Gastroesophageal sphincter (tissue), 4 donors: ENCODE results near the gene MAPK14. TPM values are rescaled to one million over a fixed set of nuclear protein-coding genes. Genes with fewer than 3 reads are reported as not detected.
"Not testable (repeated sequence)": the region's sequence is repeated elsewhere in the genome, so short reads cannot be mapped to it uniquely, and the experiment has no call there.

Experiments
- ATAC-seq: fragments of 150-250 bp; one replicate; pipeline ENCODE4 v1.9.1; 2016; ENCODE audit warnings: mild to moderate bottlenecking, moderate library complexity
- H3K27ac ChIP-seq, 4 donors: fragments of 200-600 bp; sonication (generic) in 3 of 4; 1 replicate in 3 of 4; 2 replicates in 1 of 4; pipeline ENCODE4 v1.5.1; 2016 to 2019
- H3K27me3 ChIP-seq: fragments of 200-600 bp; sonication (generic); one replicate; pipeline ENCODE4 v1.5.1; 2019
- H3K36me3 ChIP-seq, 2 donors: fragments of 200-600 bp; sonication (generic); one replicate each; pipeline ENCODE4 v1.5.1; 2019; ENCODE audit warnings: control low read depth in 1 of 2
- H3K4me1 ChIP-seq, 3 donors: fragments of 200-600 bp; sonication (generic); 1 replicate in 2 of 3; 2 replicates in 1 of 3; pipeline ENCODE4 v1.5.1; 2016 to 2019; ENCODE audit warnings: control low read depth in 2 of 3
- H3K4me3 ChIP-seq, 2 donors: fragments of 200-600 bp; sonication (generic); one replicate each; pipeline ENCODE4 v1.5.1; 2019; ENCODE audit warnings: mild to moderate bottlenecking in 1 of 2, moderate library complexity in 1 of 2
- H3K9me3 ChIP-seq, 3 donors: fragments of 200-600 bp; sonication (generic); one replicate each; pipeline ENCODE4 v1.5.1; 2017 to 2019; ENCODE audit warnings: control low read depth in 2 of 3
- EP300 ChIP-seq: sonication (generic); formaldehyde crosslinking; IDR thresholded peaks from one replicate; pipeline ENCODE4 v1.6.1; 2017; ENCODE audit warnings: antibody characterized with exemption, mild to moderate bottlenecking
- POLR2A ChIP-seq, 2 donors: fragments of 450-650 bp; IDR thresholded peaks; one replicate each; pipeline ENCODE4 v1.6.1; 2017; ENCODE audit warnings: antibody characterized with exemption in 2 of 2, mild to moderate bottlenecking in 2 of 2, moderate library complexity in 1 of 2
- POLR2AphosphoS5 ChIP-seq: sonication (generic); formaldehyde crosslinking; IDR thresholded peaks from one replicate; pipeline ENCODE4 v1.6.1; 2017; ENCODE audit warnings: antibody characterized with exemption
- WGBS, 2 donors: methylation state at CpG; one replicate each; pipeline ENCODE4 v1.1.5; 2018; ENCODE audit warnings: low coverage in 1 of 2; 5-methylcytosine and 5-hydroxymethylcytosine counted together
- total RNA-seq, 4 donors: library from RNA; depleted of rRNA; stranded (reverse); fragments of >200 nt; gene quantifications; one replicate each; pipeline ENCODE4 v1.1.0, GENCODE V29; 2016
- TF ChIP-seq, protein P1 (sequence below), 4 experiments: fragments of 200-600 bp in 2 of 4; fragments of 450-650 bp in 2 of 4; sonication (generic) in 1 of 4; IDR thresholded peaks; one replicate each; pipeline ENCODE4 v1.5.1; 2017 to 2019; ENCODE audit warnings: antibody characterized with exemption in 4 of 4, mild to moderate bottlenecking in 2 of 4, moderate library complexity in 2 of 4

The MAPK14 gene
- total RNA-seq, 4 donors from 2014 or later = 58.7 to 77.5 (median 69.9) TPM

DNA sequence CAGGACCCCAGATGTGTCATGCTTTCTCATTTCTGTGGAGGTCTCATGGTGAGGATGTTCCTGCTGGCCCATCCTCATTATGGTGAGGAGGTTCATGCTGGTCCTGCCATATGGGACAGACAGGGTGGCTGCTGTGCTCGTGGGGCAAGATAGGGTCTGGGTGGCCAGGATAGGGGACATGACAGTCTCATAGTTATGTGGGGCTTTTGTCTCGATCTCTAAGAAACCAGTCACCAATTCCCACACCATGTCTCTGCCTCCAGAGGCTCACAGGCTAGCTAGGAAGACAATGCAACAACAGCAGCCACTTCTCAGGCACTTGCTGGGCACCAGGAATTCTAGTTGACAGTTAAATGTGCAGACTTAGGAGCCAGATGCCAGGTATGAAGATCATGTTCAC lies 98.5 kb downstream of the MAPK14 start:
- no peak for TF ChIP-seq POLR2AphosphoS5
- no CpG with 5 or more reads among the region's 2 CpGs for WGBS, 2 donors
- no peak overlapping the region for H3K27ac ChIP-seq
- peaks cover 36% of the 10 kb centered on the region for H3K27me3 ChIP-seq
- H3K4me3 ChIP-seq = no peak overlapping the region
- H3K4me1 ChIP-seq = peaks cover 0 to 31% (median 11%) of the 10 kb centered on the region in 3 donors
- no peaks in the 10 kb centered on the region for H3K9me3 ChIP-seq
- H3K36me3 ChIP-seq = no peaks in the 10 kb centered on the region
- ATAC-seq = no peak

GRCh38 chr6:36126553-36127458 lies 99.2 kb downstream of the MAPK14 start:
- Histone ChIP-seq H3K4me3 (no peak overlapping the region), H3K4me1 (peaks cover 0 to 33% (median 13%) of the 10 kb centered on the region in 3 donors), H3K27me3 (peaks cover 39% of the 10 kb centered on the region), H3K36me3 (no peaks in the 10 kb centered on the region), H3K9me3 (no peaks in the 10 kb centered on the region), H3K27ac (no peak overlapping the region)
- WGBS, 2 donors = 71 to 80% methylated on average over 8 to 10 of the region's 10 CpGs
- ATAC-seq = no peak
- TF ChIP-seq, protein P1, sequence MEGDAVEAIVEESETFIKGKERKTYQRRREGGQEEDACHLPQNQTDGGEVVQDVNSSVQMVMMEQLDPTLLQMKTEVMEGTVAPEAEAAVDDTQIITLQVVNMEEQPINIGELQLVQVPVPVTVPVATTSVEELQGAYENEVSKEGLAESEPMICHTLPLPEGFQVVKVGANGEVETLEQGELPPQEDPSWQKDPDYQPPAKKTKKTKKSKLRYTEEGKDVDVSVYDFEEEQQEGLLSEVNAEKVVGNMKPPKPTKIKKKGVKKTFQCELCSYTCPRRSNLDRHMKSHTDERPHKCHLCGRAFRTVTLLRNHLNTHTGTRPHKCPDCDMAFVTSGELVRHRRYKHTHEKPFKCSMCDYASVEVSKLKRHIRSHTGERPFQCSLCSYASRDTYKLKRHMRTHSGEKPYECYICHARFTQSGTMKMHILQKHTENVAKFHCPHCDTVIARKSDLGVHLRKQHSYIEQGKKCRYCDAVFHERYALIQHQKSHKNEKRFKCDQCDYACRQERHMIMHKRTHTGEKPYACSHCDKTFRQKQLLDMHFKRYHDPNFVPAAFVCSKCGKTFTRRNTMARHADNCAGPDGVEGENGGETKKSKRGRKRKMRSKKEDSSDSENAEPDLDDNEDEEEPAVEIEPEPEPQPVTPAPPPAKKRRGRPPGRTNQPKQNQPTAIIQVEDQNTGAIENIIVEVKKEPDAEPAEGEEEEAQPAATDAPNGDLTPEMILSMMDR (IDR thresholded peaks at IDR 0.05) = no peak
- TF ChIP-seq POLR2AphosphoS5 = no peak
- no peak for TF ChIP-seq POLR2A (IDR thresholded peaks at IDR 0.05)
- no peak for TF ChIP-seq EP300

GRCh38 chr6:36127462-36128016 lies 99.9 kb downstream of the MAPK14 start:
- TF ChIP-seq, protein P1 (IDR thresholded peaks at IDR 0.05) = no peak
- no peak for TF ChIP-seq EP300
- WGBS, 2 donors = 78% methylated on average over 7 of the region's 8 CpGs; no CpG with 5 or more reads in 1 of the 2 donors
- peaks cover 40% of the 10 kb centered on the region for H3K27me3 ChIP-seq
- H3K4me1 ChIP-seq = peaks cover 0 to 40% (median 16%) of the 10 kb centered on the region in 3 donors
- no peaks in the 10 kb centered on the region for H3K36me3 ChIP-seq
- H3K27ac ChIP-seq = no peak overlapping the region
- peak; percentile 52 for ATAC-seq
- H3K4me3 ChIP-seq = no peak overlapping the region
- H3K9me3 ChIP-seq = no peaks in the 10 kb centered on the region

DNA sequence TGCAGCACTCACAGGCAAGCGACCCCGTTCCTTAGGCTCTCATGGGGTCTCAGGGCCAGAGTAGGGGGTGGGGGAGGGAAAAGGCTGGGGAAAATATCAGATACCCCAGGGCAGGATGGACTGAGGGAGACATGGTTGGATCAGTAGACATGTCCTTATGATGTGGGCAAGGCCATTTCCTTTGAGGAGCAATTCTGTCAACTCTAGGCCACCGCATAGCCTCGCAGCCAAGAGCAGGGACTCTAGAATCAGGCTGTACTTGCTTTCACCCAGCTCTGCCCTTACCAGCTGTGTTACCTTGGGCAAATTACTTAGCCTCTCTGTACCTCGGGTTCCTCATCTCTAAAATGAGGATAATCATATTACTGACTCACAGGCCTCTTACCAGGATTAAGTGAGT lies 100.5 kb downstream of the MAPK14 start:
- TF ChIP-seq EP300 (no peak), POLR2A (IDR thresholded peaks at IDR 0.05) (no peak), POLR2AphosphoS5 (no peak)
- TF ChIP-seq, protein P1 (IDR thresholded peaks at IDR 0.05) = no peak
- Histone ChIP-seq H3K4me3 (no peak overlapping the region), H3K4me1 (peaks cover 0 to 42% (median 16%) of the 10 kb centered on the region in 3 donors), H3K27ac (no peak overlapping the region), H3K27me3 (peaks cover 45% of the 10 kb centered on the region), H3K9me3 (no peaks in the 10 kb centered on the region), H3K36me3 (no peaks in the 10 kb centered on the region)
- no peak for ATAC-seq
- WGBS, 2 donors = 63 to 85% methylated on average over 2 to 3 of the region's 5 CpGs

GRCh38 chr6:36128793-36129192 lies 101.2 kb downstream of the MAPK14 start:
- H3K27me3 ChIP-seq = peaks cover 49% of the 10 kb centered on the region
- no peak overlapping the region for H3K4me3 ChIP-seq

GRCh38 chr6:36129334-36129733 lies 101.7 kb downstream of the MAPK14 start:
- peaks cover 49% of the 10 kb centered on the region for H3K27me3 ChIP-seq
- H3K9me3 ChIP-seq, ATAC-seq, H3K4me3 ChIP-seq, H3K36me3 ChIP-seq, H3K27ac ChIP-seq: not testable (repeated sequence)
- WGBS, 2 donors = 93 to 97% methylated on average over 11 to 16 of the region's 16 CpGs
- H3K4me1 ChIP-seq = peaks cover 0 to 32% (median 16%) of the 10 kb centered on the region in 3 donors

More at GRCh38 chr6:36128793-36129192, 101.2 kb downstream of the MAPK14 start:
- TF ChIP-seq POLR2AphosphoS5 = no peak
- no peak for TF ChIP-seq EP300
- TF ChIP-seq POLR2A (IDR thresholded peaks at IDR 0.05) = no peak
- TF ChIP-seq, protein P1 (IDR thresholded peaks at IDR 0.05) = no peak
- H3K27ac ChIP-seq = no peak overlapping the region
- H3K4me1 ChIP-seq = peaks cover 0 to 37% (median 16%) of the 10 kb centered on the region in 3 donors
- ATAC-seq = no peak
- 80 to 100% methylated on average over 1 of the region's 3 CpGs for WGBS, 2 donors
- no peaks in the 10 kb centered on the region for H3K9me3 ChIP-seq
- H3K36me3 ChIP-seq = no peaks in the 10 kb centered on the region
